Measurements from ENCODE around the gene SEPTIN7.

SEPTIN7 gene

DNA sequence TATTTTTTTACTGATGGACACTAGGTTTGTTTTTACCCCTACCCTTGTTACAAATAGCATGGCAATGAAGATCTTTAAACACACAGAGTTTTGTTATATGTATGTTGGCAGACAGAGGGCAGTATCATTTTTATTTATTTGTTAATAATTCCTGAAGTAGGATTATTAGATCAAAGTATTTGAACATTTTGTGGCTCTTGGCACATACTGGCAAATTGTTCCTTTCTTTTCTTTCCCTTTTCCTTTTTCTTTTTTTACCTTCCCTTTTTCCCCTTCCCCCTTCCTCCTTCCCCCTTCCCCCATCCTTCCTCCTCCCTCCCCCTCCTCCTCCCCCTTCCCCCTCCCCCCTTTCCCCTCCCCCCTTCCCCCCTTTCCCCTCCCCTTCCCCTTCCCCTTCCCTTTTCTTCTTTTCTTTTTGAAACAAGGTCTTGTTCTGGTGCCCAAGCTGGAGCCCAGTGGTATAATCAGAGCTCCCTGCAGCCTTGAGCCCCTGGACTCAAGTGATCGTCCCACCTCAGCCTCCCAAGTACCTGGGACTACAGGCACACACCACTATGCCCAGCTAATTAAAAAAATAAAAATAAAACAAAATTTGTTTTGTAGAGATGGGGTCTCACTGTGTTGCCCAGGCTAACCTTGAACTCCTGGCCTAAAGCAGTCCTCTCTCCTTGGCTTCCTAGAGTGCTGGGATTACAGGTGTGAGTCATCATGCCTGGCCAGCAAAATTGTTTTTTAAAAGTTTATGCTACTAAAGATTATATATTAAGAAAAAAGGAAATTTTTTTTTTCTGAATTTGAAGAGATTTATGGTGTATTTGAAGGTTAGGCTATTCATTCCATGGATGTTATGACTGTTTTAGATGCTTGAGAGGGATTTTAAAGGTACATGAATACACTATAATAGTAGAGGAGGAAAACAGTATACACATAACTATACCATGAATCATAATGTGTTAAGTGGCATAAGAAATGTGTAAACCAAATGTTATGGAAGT is 39.3 kb downstream of the SEPTIN7 start:
- DNase-seq = no peak

DNA sequence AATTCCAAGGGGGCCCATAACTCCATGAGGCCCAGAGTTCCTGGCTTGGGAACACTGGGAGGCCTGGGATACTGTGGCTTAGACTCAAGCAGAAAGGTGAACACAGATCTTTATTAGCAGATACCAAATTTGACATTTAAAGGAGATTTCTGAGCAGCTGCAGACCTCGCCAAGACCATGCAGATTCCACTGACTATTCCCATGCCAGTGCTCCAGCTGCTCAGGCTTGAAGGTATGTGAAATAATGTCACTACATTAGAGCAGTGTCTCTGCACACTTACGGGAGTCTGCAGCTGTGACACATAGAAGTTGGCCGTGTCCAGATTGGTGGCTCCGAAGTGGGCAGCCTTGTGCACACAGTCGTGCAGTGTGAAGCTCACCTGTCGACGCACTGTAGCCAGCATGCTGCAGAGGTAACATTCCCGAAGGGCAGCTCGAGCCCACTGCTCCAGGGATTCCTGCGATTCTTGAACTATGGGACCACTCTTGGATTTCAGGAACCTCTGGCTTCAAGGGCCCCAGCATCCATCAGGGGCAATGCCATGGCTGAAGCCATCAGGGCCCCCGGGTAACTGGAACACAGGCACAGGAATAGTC is 46.1 kb downstream of the SEPTIN7 start:
- DNase-seq = no peak

DNA sequence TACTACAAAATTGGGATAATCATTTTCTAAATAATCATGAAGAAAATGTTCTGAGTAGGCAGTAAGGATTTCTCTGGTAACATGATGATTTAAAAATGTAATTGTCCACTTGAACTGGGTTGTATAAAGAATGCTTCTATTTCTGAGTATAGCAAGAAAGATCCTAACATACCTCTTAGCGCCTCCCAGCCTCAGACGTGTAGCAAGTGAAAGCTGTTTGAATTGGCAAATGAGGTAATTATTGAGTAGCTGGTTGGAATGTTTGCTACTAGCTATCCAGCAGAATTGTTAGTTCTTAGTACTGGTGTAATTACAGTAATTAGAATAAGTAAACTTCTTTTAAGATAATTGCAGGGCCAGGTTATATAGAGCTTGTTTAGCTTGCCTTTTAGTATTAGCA is 47.9 kb downstream of the SEPTIN7 start:
- DNase-seq = no peak

DNA sequence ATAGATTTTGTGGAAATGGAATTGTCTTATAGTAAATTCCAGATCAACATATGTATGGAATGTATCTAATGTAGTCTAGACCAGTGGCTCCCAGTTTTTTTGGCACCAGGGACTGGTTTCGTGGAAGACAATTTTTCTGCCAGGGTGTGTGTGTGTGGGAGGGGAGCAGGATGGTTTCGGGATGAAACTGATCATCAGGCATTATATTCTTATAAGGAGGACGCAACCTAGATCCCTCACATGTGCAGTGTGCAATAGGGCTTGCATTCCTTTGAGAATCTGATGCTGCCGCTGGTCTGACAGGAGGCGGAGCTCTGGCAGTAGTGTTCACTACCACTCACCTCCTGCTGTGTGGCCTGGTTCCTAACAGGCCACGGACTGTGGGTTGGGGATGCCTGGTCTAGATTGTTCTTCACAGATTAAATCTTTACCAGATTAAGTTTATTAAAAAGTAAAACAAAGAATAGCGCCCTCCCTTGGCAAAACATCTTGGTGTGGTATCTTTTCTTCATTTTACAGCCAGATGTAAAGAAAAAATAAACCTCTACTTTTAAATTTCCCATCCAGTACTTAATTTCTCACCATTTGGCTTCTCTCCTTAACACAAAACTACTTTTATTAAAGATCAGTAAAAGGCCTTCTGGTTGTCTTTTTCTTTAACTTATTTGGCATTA is 48.4 kb downstream of the SEPTIN7 start:
- DNase-seq = no peak

DNA sequence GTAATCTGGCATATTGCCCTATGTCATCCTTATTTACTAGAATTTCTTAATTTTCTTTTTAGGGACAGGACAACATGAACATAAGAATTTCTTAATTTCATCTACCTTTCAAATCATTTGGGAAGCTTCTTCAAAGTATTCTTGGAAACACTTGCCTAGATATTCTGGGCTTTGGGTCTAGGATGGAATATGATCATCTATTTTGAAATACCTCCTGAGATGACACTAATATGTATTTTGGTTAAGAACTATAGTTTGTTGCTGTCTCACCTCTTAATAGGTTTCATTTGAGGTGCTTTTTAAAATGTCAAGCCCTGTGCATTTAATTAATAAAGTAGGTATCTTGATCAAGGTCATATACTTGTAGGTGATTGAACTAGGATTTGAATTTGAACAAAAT is 49.1 kb downstream of the SEPTIN7 start:
- DNase-seq = no peak
